B cell (primary cell): ENCODE results near the gene LKAAEAR1.

Source experiments
- EZH2 ChIP-seq: IDR thresholded peaks from 2 replicates; pipeline ENCODE4 v1.6.1; 2012; ENCODE audit warnings: borderline replicate concordance, low read depth, mild to moderate bottlenecking, moderate library complexity, low read length; ENCODE audit not compliant: insufficient read depth, poor library complexity, severe bottlenecking
- TF ChIP-seq, protein P1 (sequence below): fragments of 200-600 bp; IDR thresholded peaks from one replicate; pipeline ENCODE4 v1.8.0; 2022; ENCODE audit warnings: antibody characterized with exemption, mild to moderate bottlenecking

DNA sequence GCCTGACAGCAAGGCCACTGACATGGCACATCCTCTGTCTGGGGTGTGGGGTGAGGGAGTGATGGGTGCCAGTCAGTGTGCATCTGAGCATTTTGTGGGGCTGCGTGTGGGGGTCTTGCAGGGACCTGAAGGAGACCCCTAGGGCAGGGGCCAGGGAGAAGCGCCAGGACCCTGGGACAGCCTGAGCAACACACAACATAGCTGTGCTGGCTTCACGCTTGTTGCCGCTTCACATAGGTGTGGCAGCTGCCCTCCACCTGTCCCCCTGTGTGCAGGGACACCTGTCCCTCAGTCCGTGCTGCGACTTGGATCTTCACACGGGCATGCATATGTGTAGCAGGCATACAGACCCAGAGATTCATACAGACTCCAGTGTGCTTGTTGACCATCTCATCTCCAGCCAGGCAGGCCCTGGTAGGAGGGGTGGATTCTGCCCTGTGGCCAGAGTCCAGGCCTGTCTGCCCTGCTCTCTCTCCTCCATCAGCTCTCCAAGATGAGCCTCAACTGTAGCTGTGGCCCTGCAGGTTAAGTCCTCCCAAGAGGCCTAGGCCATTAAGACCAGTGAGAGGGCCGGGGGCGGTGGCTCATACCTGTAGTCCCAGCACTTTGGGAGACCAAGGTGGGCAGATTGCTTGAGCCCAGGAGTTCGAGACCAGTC, 26.3 kb upstream of the LKAAEAR1 start:
- TF ChIP-seq, protein P1, sequence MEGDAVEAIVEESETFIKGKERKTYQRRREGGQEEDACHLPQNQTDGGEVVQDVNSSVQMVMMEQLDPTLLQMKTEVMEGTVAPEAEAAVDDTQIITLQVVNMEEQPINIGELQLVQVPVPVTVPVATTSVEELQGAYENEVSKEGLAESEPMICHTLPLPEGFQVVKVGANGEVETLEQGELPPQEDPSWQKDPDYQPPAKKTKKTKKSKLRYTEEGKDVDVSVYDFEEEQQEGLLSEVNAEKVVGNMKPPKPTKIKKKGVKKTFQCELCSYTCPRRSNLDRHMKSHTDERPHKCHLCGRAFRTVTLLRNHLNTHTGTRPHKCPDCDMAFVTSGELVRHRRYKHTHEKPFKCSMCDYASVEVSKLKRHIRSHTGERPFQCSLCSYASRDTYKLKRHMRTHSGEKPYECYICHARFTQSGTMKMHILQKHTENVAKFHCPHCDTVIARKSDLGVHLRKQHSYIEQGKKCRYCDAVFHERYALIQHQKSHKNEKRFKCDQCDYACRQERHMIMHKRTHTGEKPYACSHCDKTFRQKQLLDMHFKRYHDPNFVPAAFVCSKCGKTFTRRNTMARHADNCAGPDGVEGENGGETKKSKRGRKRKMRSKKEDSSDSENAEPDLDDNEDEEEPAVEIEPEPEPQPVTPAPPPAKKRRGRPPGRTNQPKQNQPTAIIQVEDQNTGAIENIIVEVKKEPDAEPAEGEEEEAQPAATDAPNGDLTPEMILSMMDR: no peak
- TF ChIP-seq EZH2: no peak
